Stimulated activated naive CD4-positive, alpha-beta T cell treated with Interleukin-2 at 50 U/mL for 16 hours (primary cell): ENCODE results near the gene ZCCHC14.
A peak's percentile ranks its signal among the peaks of the same experiment; 100 is the strongest.
"Not testable (repeated sequence)": the region's sequence is repeated elsewhere in the genome, so short reads cannot be mapped to it uniquely, and the experiment has no call there.

ENCODE experiments used
- DNase-seq: peaks from one replicate; lab custom pipeline; 2025; lab: John Stamatoyannopoulos, UW

ZCCHC14 gene

DNA sequence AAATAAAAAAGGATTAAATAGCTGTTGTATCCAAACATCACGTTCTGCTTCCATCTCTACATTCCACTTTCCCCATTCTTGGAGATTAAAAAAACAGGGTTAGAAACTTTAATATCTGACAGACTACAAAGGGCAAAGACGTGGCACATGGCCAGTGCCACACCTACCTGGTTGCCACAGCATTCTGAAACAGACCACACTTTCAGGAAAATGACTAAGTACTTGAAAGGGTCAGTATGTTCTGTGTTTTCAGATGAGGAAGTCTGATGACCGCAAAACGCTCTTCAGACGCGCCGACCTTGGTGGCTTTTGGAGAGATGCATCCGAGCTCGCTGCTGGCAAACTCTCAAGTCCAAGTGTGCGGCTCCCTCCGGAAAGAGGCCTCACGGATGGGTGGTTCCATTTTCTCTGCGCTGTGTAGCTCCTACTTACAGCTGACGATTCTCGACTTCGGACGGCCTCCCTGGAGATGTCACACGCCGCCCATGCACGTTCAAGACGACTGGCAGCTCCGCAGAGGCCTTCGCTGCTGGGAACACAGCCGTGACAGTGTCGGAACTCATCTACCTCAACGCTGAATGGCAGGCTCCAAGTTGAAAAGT lies 85.2 kb downstream of the ZCCHC14 start:
- DNase-seq, result no peak

DNA sequence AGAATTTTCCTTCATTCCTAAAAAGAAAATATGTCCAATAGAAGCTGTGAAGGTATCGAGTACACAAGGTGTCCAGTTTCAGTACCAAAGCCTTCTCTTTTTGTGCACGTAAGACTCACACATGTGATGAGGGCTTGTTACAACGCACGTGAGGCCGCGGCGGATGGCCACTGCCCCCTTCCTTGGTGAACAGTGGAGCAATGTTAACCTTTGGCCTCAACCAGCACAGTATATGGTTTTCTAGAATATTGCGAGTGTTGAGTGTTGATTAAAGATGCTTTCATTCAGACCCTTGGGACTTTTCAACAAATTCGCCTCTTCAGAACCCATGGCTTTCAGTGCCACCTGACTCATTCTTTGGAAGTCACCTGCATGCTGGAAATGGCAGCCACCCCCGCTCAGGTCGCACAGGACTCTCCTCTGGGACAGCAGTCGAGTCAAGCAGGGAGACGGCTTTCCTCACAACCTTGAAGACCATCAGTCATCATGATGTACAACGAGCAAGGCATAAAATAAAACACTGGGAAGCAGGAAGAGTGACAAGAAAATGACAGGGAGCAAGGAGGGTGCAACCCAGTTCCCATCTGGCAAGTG lies 86.2 kb downstream of the ZCCHC14 start:
- DNase-seq, result no peak

DNA sequence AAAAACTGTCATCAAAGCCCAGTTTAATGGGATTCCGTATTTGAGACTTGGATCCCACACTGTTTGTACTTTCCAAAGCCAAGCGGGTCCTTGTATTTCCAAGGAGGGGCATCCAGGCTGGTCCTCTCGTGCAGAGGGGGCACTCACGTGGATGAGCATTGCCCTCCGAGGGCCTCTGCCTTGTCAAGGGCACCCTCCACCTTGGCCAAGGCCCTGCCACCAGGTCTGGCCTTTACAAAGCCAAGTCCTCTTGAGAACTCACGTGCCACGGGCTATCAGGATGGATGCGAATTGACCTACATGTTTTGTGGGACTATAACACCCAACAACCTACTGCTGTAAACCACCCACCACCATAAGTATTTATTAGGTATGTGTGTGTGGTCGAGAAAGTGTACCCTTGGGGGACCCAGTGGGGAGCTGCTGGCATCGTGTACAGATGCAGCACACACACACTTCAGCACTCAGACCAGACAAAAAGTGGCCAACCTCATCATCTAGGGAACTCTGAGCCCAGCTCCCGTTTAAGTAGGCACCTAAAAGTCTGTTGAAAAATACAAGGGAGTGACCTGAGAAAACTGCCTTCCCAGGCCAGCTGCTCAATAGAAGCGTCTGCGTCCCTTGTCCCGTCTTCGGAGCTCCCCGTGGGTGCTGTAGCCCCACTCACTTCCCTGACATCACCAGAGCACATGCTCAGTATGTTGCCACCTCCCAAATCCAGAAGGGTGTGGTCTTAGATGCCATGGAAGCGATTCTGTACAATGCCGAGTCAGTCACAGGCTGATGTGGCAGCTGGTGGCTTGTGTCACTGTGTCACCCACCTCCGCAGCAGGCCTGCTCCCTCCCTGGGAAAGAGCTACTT lies 87.8 kb downstream of the ZCCHC14 start:
- no peak for DNase-seq

DNA sequence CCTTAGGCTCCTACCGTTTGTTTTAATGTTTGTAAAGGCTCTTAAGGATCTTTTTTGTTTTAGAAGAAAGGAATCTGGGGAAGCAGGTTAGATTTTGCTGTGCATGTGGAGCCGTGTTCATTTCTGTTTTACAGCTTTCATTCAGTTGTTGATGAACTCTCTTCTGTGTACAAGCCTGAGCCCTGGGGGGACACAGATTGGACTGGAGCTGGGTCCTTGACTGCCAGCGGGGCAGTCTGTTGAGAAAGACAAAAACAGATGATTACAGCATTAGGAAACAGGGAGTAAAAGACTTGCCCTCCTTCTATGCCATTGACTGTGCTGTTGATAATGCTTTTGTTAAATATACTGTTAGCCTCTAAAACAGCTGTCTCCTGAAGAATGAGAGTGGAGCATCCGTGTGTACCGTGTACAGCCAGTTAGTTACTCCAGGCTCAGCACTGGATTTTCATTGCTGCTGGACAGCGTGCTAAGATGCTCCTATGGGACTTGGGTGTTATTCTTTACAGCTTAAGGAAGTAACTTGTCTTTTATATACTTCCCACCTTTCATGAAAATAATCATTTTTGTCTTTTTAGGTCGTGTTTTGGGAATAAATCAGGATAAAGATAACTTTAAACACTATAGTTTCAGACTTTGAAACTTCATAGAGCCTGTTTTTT lies 97.5 kb downstream of the ZCCHC14 start:
- DNase-seq, result no peak

DNA sequence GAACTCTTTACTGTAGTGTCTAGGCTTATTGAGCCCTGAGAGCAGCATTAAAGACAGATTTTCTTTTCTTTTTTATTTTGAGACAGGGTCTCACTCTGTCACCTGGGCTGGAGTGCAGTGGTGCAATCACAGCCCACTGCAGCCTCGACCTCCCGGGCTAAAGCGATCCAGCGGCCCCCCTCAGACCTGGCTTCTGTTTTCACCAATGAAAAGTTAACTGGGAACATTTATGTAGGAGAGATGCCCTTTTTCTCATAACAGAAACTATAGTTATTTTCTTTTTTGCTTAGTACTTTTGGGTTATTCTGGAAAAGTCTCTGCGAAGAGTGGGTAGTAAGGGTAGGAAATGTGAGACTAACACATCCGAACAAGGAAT lies 99.2 kb downstream of the ZCCHC14 start:
- DNase-seq, result no peak

DNA sequence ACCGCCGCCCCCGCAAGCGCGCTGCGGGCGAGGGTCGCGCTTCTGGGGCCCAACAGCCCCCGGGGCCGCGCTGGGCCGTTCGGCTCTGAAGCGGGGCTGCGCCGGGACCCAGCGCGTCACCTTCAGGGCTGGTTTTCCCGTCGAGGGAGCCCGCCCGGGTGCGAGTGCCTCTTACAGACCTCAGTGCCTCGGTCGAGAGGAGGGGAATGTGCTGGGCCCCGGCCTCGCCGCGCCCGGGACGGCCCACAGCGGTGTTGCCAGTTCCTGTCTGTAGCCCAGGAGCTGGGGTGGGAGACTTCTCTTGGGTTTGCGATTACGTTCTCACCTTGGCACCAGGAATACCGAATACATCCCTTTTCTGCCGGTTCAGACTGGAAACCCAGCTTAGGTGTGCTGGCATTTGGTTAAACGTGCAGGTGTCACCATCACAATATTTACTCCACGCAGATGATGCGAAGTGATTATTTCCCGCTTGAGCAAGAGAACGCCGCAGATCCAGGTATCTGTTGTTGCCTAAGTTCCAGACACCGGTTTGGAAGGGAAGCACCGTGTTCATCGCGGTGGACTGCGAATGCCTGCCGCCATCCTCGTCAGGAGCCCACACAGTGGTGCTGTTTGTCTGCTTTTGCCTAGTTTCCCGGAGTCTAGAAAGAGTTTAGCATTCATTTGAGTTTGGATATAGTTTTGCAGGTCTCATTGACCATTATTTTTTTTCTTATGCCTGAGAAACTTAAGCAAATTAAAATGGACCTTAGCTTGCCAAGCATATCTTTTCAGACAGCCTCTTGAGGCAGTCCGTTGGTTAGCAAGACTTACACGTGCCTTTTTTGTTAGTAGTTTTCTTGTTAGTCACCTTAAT lies 99.8 kb downstream of the ZCCHC14 start:
- no peak for DNase-seq

DNA sequence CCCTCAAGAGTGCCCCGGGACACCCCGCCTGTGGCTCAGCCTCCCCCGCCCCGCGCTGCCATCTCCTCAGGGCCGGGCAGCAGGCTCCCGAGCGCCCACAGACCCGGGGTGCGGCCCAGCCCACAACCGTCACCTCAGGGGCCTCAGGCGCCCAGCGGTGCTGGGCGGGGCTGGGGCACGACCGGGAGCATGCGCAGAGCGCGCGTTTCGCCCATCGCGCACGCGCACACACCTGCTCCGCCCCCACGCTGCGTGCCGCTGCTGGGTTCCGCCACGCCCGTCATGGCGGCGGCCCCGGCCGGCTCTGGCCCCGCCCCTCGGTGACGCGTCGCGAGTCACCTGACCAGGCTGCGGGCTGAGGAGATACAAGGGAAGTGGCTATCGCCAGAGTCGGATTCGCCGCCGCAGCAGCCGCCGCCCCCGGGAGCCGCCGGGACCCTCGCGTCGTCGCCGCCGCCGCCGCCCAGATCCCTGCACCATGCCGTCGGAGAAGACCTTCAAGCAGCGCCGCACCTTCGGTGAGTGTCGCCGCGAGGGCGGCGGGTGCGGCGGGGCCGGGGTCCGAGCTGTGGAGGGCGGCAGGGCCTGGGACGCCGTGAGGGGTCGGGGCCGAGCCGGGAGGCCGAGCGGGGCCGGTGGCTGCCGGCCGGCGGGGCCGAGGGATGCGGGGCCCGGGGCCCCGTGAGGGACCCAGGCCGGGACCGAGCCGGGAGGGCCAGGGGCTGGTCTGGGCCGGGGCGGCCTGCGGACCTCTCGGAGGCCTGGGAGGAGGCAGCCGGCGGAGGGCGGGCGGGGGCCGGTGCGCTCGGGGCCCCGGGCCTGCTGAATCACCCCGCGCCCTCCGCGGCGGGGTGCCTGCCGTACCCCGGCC lies 100.6 kb downstream of the ZCCHC14 start, which contains the start of gene MAP1LC3B:
Gene MAP1LC3B (plus strand): TSS at position 387 of the 871 bp plus-strand sequence. CDS start 92 bp downstream, at position 479.
- peak; percentile 92 for DNase-seq

DNA sequence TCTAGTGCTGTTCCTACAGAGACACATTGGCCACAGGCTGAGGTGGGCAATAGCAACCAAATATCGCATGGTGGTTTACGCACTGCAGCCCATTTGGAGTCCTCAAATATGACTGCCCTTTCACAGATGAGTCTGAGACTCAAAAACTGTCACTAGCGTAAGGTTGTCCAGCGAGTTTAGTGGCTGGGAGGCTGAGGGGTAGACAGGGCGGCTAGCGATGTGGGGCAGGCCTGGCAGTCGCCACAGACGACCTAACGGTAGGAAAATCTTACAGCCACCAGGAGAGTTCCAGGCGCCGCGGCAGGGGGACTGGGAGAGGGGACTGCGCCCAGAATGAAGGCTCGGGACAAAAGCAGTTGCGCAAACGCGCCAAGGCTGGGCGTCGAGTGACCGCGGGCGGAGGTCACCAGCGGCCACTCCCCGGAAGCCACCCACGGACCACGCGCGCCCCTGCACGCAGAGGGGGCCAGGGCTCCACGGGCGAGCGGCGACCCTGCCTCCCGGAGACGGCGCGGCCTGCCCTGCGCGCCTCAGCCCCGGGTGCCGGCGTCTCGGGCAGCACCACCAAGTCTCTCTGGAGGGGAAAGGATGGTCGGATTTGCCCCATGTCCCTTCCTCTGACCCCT lies 101.4 kb downstream of the ZCCHC14 start:
- DNase-seq, result no peak

DNA sequence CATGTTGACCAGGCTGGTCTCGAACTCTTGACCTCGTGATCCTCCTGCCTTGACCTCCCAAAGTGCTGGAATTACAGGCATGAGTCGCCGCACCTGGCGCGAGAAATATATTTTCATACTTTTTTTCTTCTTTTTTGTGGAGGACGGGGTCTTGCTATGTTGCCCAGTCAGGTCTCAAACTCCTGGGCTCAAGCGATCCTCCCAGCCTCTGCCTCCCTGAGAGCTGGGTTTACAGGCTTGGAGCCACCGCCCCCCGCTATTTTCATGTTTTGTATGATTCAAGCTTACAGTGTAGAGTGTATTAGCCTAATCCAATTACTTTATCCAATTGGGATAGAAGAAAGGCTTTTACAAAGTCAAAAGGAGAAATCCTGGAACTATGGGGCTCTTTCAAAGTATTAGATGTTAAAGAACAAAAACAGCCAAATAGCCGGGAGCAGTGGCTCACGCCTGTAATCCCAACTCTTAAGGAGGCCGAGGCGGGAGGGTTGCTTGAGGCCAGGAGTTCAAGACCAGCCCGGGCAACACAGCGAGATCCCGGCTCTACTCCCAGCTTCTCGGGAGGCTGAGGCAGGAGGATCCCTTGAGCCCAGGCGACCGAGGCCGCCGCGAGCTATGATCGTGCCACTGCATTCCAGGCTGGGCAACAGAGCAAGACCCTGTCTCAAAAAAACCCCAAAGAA lies 102.0 kb downstream of the ZCCHC14 start:
- DNase-seq, result no peak

DNA sequence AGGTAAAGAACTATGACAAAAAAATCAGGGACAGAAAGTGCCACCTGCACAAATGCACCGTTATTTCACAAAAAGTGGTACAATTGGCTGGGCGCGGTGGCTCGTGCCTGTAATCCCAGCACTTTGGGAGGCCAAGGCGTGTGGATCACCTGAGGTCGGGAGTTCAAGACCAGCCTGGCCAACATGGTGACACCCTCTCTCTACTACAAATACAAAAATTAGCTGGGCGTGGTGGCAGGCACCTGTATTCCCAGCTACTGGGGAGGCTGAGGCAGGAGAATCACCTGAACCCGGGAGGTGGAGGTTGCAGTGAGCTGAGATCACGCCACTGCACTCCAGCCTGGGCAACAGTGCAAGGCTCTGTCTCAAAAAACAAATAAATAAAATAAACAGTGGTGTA lies 102.9 kb downstream of the ZCCHC14 start:
- DNase-seq, result not testable (repeated sequence)

DNA sequence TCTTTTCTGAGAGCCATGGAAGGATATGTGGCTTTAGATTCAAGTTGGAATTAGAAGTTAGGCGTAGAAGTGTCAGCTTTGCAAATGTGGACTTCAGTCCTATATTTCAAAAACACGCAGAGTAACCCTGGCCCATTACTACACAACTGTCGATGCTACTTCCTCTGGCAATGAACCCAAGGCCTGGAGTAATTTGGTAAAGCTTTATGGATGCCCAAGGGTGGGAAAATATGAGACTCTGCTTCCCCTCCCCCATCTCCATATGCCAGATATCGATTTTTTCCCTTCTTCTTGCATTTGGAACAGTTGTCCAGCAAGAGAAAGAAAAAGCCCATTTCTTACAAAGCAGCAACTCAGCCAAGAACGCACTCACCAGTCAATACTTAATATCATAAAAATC lies 103.6 kb downstream of the ZCCHC14 start:
- DNase-seq, result no peak

DNA sequence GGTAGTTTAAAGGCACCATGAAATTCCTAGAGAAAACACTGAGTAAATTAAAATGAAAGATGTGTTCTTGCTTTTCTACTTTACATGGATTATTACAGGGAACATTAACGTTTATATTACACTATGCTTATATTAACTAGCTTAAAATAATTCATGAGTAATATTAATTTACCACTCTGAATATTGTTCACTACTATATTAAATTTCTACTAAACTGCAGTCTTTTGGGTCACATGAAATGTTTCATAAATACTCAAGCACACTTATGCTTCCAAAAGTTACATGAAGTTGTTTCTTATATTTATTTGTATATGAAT lies 104.0 kb downstream of the ZCCHC14 start:
- no peak for DNase-seq

DNA sequence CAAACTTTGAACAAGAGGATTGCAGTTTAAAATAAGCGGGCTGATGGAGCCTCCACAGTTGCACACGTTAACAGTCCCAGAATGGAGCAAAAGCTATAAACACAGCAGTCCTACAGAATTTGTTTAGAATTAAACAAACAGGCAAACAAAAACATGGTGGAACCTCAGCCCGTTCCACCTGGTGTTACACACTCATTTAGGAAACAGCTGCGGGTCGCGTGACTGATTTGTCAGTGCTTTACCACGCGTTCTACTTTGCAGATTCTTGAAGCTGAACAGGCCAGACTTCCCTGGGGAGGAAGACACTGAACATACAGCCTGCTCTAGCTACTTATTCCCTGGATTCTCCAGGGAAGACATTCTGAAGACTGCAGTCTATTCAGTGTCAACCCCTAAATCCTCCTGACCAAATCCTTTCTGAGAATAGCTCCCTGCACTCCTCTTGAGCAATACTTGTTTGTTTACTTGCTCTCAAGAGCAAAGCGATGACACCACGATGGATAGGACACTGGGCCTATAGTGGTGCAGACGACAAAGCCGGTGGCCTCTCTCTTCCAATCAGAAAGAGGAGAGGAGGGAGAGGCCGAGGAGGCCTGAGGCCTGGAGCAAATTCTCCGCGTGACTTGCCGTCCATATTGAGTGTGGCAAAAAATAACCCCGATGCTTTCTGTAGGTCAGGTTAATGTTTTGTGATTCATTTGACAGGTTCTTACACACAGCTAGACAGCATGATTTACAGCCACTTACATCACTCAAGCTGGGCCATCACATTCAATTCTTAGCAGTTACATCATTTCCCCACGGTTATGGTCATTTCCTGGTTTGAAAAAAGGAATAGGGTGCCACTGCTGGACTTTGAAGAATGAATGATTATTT lies 104.6 kb downstream of the ZCCHC14 start:
- DNase-seq, result peak; percentile 88

DNA sequence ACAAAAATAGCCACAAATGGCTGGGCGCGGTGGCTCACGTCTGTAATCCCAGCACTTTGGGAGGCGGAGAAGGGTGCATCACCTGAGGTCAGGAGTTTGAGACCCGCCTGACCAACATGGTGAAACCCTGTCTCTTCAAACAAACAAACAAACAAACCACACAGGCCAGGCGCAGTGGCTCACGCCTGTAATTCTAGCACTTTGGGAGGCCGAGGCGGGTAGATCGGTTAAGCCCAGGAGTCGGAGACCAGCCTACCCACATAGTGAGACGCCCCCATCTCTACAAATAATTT lies 108.0 kb downstream of the ZCCHC14 start:
- not testable (repeated sequence) for DNase-seq

DNA sequence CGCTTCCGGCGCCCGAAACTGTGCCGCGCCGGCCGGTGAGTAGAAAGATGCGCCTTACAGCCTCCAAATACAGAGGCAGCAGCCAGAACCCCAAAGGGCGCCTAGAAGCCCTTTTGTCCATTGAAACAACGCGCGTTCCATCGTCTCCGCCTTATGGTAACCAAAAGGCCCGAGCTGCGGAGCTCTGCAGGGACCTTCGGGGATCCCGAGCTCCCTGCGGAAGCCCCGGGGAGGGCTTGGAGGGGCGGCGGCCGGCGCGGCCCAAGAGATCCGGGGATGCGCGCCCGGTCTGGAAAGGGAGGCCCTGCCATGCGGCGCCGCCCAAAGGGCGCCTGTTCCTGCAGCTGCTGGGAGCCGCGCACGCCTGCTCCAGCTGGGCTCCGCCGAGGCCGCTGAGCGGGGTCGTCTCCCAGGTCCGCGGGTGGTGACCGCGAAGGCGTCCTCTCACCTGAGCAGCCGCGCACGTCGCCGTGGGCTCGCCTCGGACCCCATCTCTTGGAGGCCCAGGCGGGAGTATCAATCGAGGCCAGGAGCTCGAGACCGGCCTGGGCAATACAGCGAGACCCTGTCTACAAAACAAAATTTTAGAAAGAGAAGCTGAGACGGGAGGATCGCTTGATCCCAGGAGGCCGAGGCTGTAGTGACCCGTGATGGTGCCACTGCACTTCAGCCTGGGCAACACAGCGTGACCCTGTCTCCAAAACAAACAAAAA lies 108.5 kb downstream of the ZCCHC14 start:
- DNase-seq, result no peak

DNA sequence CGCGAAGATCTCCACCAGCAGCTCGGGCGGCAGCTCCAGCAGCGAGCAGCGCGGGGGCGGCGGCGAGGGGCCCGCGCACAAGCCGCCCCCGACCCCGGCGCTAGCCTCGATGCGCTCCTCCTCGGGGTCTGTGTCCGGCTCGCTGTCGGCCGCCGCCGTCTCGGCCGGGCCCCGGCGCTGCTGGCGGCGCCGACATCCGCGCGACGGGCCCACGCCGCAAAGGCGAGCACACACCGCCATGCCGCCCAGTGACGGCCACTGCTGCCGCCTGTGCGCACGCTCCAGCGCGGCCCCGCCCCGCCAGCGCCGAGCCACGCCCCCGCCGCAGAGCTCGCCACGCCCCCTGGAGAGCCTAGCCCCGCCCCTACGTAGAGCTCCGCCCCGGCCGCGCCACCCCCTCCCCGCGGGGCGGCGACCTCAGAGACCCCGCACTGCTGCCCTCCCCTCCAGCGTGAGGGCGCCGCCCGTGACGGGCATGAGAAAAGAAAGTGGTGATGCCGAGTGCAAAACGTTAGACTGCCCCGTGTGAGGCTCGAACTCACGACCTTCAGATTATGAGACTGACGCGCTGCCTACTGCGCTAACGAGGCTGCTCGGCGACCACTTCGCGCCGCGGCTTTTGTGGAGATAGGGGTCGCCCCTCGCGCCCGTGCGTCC lies 109.2 kb downstream of the ZCCHC14 start, which contains the start of gene FBXO31:
Gene FBXO31 (minus strand): TSS at position 272 of the 657 bp plus-strand sequence. CDS start 32 bp downstream, at position 240.
- DNase-seq, result peak; percentile 86

DNA sequence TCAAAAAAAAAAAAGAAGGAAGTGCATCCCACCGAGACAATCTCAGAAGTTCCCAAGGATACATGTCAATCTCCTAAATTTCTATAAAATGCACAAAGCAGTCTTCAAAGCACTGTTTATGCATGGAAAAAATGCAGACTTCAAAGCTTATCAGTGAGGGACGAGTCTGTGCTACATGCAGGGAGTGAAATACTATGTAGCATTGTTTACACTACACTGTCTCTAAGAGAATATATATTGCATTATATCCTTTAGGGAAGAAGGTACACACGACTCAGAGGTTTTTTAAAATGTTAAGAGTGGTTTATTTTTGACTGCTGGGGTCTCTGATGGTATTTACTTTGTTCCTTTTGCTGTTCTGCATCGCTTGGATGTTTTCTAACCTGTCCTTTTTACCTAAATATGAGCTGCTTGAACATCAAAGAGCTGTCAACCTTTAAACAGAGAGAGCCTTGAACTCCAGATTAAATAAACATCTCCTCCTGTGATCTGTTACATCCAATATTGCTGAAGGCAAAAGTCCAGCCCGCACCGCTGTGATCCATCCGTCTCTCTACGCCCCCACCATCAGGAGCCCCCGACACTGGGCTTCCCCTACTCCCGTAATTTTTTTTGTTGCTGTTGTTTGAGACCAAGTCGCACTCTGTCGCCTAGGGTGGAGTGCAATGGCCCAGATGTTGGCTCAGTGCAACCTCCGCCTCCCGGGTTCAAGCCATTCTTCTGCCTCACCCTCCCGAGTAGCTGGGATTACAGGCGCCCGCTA lies 110.6 kb downstream of the ZCCHC14 start:
- no peak for DNase-seq
